Neural progenitor cell (in vitro differentiated cells): ENCODE data around the gene RIPOR3.

Experiments
- CTCF ChIP-seq: fragments of 200-600 bp; sonication (generic); IDR thresholded peaks from 2 replicates; pipeline ENCODE4 v1.5.1; 2017; ENCODE audit warnings: antibody characterized with exemption, mild to moderate bottlenecking
- EZH2 ChIP-seq: fragments of 200-600 bp; sonication (generic); IDR thresholded peaks from 2 replicates; pipeline ENCODE4 v1.6.1; 2017; ENCODE audit warnings: antibody characterized with exemption, mild to moderate bottlenecking, moderate library complexity

GRCh38 chr20:50624351-50625016 is 66.9 kb downstream of the RIPOR3 start:
- TF ChIP-seq CTCF (no peak), EZH2 (no peak)
